Cerebellar nuclear complex (tissue), 1 donor: ENCODE data around the gene OGDHL.
"Not testable (repeated sequence)": the region's sequence is repeated elsewhere in the genome, so short reads cannot be mapped to it uniquely, and the experiment has no call there.

Experiments
- DNase-seq, 2 experiments: peaks; one replicate each; lab custom pipeline; 2025; lab: John Stamatoyannopoulos, UW

OGDHL gene

GRCh38 chr10:49761789-49762565, at the start of gene OGDHL:
Gene OGDHL, minus strand, starts transcription at chr10:49762323. Its CDS starts 3,731 bp downstream, at chr10:49758592.
- peak; percentile 9 to 31 for DNase-seq

GRCh38 chr10:49803988-49804387, 41.9 kb upstream of the OGDHL start:
- DNase-seq = no peak

- no peak for DNase-seq
Observed at GRCh38 chr10:49798275-49798674, 36.2 kb upstream of the OGDHL start.

- DNase-seq = no peak
Observed at GRCh38 chr10:49791100-49791499, 29.0 kb upstream of the OGDHL start.

- DNase-seq = no peak
Observed at GRCh38 chr10:49784681-49785080, 22.6 kb upstream of the OGDHL start.

- no peak for DNase-seq
Observed at GRCh38 chr10:49783645-49784044, 21.5 kb upstream of the OGDHL start.

- no peak for DNase-seq
Observed at GRCh38 chr10:49781247-49781646, 19.1 kb upstream of the OGDHL start.

- DNase-seq = no peak
Observed at GRCh38 chr10:49778197-49778596, 16.1 kb upstream of the OGDHL start.

GRCh38 chr10:49776851-49777250, 14.7 kb upstream of the OGDHL start:
- DNase-seq = peak in 1 of 2 experiments; percentile 13

GRCh38 chr10:49775014-49775413, 12.9 kb upstream of the OGDHL start:
- DNase-seq = no peak

GRCh38 chr10:49772944-49773343, 10.8 kb upstream of the OGDHL start:
- not testable (repeated sequence) for DNase-seq

- DNase-seq = not testable (repeated sequence)
Observed at GRCh38 chr10:49771046-49771445, 8.9 kb upstream of the OGDHL start.

GRCh38 chr10:49769692-49770091, 7.6 kb upstream of the OGDHL start:
- DNase-seq = no peak

GRCh38 chr10:49768731-49769130, 6.6 kb upstream of the OGDHL start:
- DNase-seq = no peak

- DNase-seq = no peak
Observed at GRCh38 chr10:49768329-49768728, 6.2 kb upstream of the OGDHL start.

GRCh38 chr10:49767752-49768151, 5.6 kb upstream of the OGDHL start:
- DNase-seq = no peak

- no peak for DNase-seq
Observed at GRCh38 chr10:49766484-49766883, 4.4 kb upstream of the OGDHL start.

GRCh38 chr10:49762566-49762877, 399 bp upstream of the OGDHL start:
- no peak for DNase-seq

GRCh38 chr10:49761201-49761788, 828 bp downstream of the OGDHL start:
- no peak for DNase-seq

GRCh38 chr10:49760789-49761188, 1.3 kb downstream of the OGDHL start:
- no peak for DNase-seq

GRCh38 chr10:49759787-49760551, 2.2 kb downstream of the OGDHL start:
- no peak for DNase-seq

GRCh38 chr10:49758249-49758930, 3.7 kb downstream of the OGDHL start:
- no peak for DNase-seq
